Neuron (in vitro differentiated cells): Measurements from ENCODE around the gene SLC9A6.
"Not testable (repeated sequence)": the region's sequence is repeated elsewhere in the genome, so short reads cannot be mapped to it uniquely, and the experiment has no call there.

ENCODE experiments used
- H2AFZ ChIP-seq: one replicate; pipeline ENCODE4 v1.6.1; 2013; ENCODE audit warnings: low read depth, mild to moderate bottlenecking, inconsistent platforms, low read length, moderate library complexity
- H3K27me3 ChIP-seq: one replicate; pipeline ENCODE4 v1.6.1; 2013; ENCODE audit warnings: low read length; ENCODE audit not compliant: insufficient read depth
- H3K36me3 ChIP-seq: one replicate; pipeline ENCODE4 v1.6.1; 2013; ENCODE audit warnings: low read length; ENCODE audit not compliant: insufficient read depth
- H3K4me1 ChIP-seq: one replicate; pipeline ENCODE4 v1.6.1; 2013; ENCODE audit warnings: low read length; ENCODE audit not compliant: insufficient read depth
- H3K4me3 ChIP-seq: 2 replicates; pipeline ENCODE4 v1.5.1; 2013; ENCODE audit warnings: mild to moderate bottlenecking, low read length, moderate library complexity
- H3K9me3 ChIP-seq: one replicate; pipeline ENCODE4 v1.6.1; 2013; ENCODE audit warnings: low read length

SLC9A6 gene

GRCh38 chrX:136091898-136092297 is 106.7 kb downstream of the SLC9A6 start:
- not testable (repeated sequence) for H3K4me3 ChIP-seq, H3K4me1 ChIP-seq, H3K9me3 ChIP-seq, H3K27me3 ChIP-seq, H2AFZ ChIP-seq, H3K36me3 ChIP-seq

GRCh38 chrX:136094962-136095361 is 109.7 kb downstream of the SLC9A6 start:
- Histone ChIP-seq H3K27me3 (no peaks in the 10 kb centered on the region), H3K4me3 (no peak overlapping the region), H3K9me3 (no peaks in the 10 kb centered on the region), H3K4me1 (no peaks in the 10 kb centered on the region), H3K36me3 (no peaks in the 10 kb centered on the region), H2AFZ (no peak overlapping the region)
